A673 (cell line): ENCODE results near the gene FNDC1.

Source experiments
- EZH2 ChIP-seq: fragments of 200-600 bp; sonication (generic); IDR thresholded peaks from 2 replicates; pipeline ENCODE4 v1.6.1; 2017; ENCODE audit warnings: borderline replicate concordance, low read depth, mild to moderate bottlenecking, mixed read lengths, antibody characterized with exemption, low read length; ENCODE audit not compliant: poor library complexity, severe bottlenecking
- TF ChIP-seq, protein P1 (sequence below): fragments of 300-800, 200-600 bp; sonication (generic); conservative IDR thresholded peaks from 2 replicates; pipeline ENCODE4 v1.5.1; 2017; ENCODE audit warnings: low read depth, mild to moderate bottlenecking, antibody characterized with exemption, low read length, moderate library complexity, mixed read lengths

- TF ChIP-seq, protein P1, sequence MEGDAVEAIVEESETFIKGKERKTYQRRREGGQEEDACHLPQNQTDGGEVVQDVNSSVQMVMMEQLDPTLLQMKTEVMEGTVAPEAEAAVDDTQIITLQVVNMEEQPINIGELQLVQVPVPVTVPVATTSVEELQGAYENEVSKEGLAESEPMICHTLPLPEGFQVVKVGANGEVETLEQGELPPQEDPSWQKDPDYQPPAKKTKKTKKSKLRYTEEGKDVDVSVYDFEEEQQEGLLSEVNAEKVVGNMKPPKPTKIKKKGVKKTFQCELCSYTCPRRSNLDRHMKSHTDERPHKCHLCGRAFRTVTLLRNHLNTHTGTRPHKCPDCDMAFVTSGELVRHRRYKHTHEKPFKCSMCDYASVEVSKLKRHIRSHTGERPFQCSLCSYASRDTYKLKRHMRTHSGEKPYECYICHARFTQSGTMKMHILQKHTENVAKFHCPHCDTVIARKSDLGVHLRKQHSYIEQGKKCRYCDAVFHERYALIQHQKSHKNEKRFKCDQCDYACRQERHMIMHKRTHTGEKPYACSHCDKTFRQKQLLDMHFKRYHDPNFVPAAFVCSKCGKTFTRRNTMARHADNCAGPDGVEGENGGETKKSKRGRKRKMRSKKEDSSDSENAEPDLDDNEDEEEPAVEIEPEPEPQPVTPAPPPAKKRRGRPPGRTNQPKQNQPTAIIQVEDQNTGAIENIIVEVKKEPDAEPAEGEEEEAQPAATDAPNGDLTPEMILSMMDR, result no peak
- no peak for TF ChIP-seq EZH2
Observed at GRCh38 chr6:159190460-159190859, 21.3 kb downstream of the FNDC1 start.
